CD4-positive, alpha-beta T cell (primary cell): Measurements from ENCODE around the gene SAT1. TPM values are rescaled to one million over a fixed set of nuclear protein-coding genes. Genes with fewer than 3 reads are reported as not detected.

ENCODE experiments used
- ATAC-seq: fragments of 200-7000 bp; cut with Tn5 transposase; one replicate; pipeline ENCODE4 v1.10.0; 2022; ENCODE audit warnings: mild to moderate bottlenecking; ENCODE audit not compliant: poor library complexity
- CTCF ChIA-PET: fragments of 350-600 bp; sonication (Branson Sonifier 250); formaldehyde crosslinking; loops from one replicate; lab custom pipeline; 2021; ENCODE audit warnings: antibody characterized with exemption, inconsistent platforms; lab: Charles Lee
- POLR2A ChIA-PET: fragments of 350-600 bp; sonication (Branson Sonifier 250); formaldehyde crosslinking; loops from one replicate; lab custom pipeline; 2021; ENCODE audit warnings: antibody characterized with exemption, inconsistent platforms; lab: Charles Lee
- DNase-seq, 14 experiments: peaks; one replicate each; pipeline ENCODE4 v3.0.0-alpha.2; 2013 to 2020; ENCODE audit warnings: mixed read lengths in 2 of 14
- H3K27ac ChIP-seq, 2 donors: one replicate each; pipeline versions ENCODE4 v1.5.1 to v1.7.0; 2013; ENCODE audit warnings: low read length in 2 of 2, low read depth in 1 of 2, mild to moderate bottlenecking in 1 of 2
- H3K27me3 ChIP-seq, 2 experiments: 1 replicate in 1 of 2; 2 replicates in 1 of 2; pipeline versions ENCODE4 v1.6.1 to v1.7.0; 2013; ENCODE audit warnings: low read length in 2 of 2, control low read depth in 1 of 2, mild to moderate bottlenecking in 1 of 2, moderate library complexity in 1 of 2; ENCODE audit not compliant: insufficient read depth in 2 of 2, control insufficient read depth in 1 of 2
- H3K36me3 ChIP-seq: one replicate; pipeline ENCODE4 v1.6.1; 2013; ENCODE audit warnings: low read length, control low read depth; ENCODE audit not compliant: insufficient read depth
- H3K4me1 ChIP-seq: one replicate; pipeline ENCODE4 v1.6.1; 2013; ENCODE audit warnings: low read length, control low read depth; ENCODE audit not compliant: insufficient read depth
- H3K4me3 ChIP-seq: one replicate; pipeline ENCODE4 v1.5.1; 2013; ENCODE audit warnings: mild to moderate bottlenecking, low read length, moderate library complexity
- H3K9me3 ChIP-seq, 2 experiments: 1 replicate in 1 of 2; 2 replicates in 1 of 2; pipeline versions ENCODE4 v1.6.1 to v1.7.0; 2013; ENCODE audit warnings: low read length in 2 of 2, mild to moderate bottlenecking in 2 of 2, control low read depth in 1 of 2, moderate library complexity in 1 of 2; ENCODE audit not compliant: control insufficient read depth in 1 of 2, insufficient read depth in 1 of 2
- H3K27ac Mint-ChIP-seq: one replicate; pipeline ENCODE4 v1.8.0; 2020; ENCODE audit warnings: mixed read lengths
- H3K27me3 Mint-ChIP-seq: one replicate; pipeline ENCODE4 v1.8.0; 2021; ENCODE audit warnings: mixed read lengths
- H3K36me3 Mint-ChIP-seq: one replicate; pipeline ENCODE4 v1.8.0; 2021; ENCODE audit warnings: low read depth, mixed read lengths
- H3K4me1 Mint-ChIP-seq: one replicate; pipeline ENCODE4 v1.8.0; 2021; ENCODE audit warnings: low read depth, mixed read lengths
- H3K4me3 Mint-ChIP-seq: one replicate; pipeline ENCODE4 v1.8.0; 2020; ENCODE audit warnings: mild to moderate bottlenecking, mixed read lengths
- H3K9me3 Mint-ChIP-seq: one replicate; pipeline ENCODE4 v1.8.0; 2020; ENCODE audit warnings: mixed read lengths
- intact Hi-C, 2 experiments: fragments of 100-400 bp; cut with DNase I in 1 of 2; cut with micrococcal nuclease in 1 of 2; formaldehyde crosslinking; loops; one replicate each; pipeline versions ENCODE4 v1.15.1 to v1.9.0; 2023 to 2025; cut with DNase I, micrococcal nuclease
- total RNA-seq, 174 experiments: library from RNA in 2 of 174; stranded (reverse) in 2 of 174; gene quantifications; one replicate each; pipeline ENCODE4 v1.2.3 and lab custom pipeline; 2021 to 2026
- TF ChIP-seq, protein P1 (sequence below): fragments of 200-600 bp; IDR thresholded peaks from one replicate; pipeline ENCODE4 v1.8.0; 2022; ENCODE audit warnings: antibody characterized with exemption, mild to moderate bottlenecking

SAT1 gene
- total RNA-seq, 2 experiments from 2014 or later = 305 to 312 TPM

DNA sequence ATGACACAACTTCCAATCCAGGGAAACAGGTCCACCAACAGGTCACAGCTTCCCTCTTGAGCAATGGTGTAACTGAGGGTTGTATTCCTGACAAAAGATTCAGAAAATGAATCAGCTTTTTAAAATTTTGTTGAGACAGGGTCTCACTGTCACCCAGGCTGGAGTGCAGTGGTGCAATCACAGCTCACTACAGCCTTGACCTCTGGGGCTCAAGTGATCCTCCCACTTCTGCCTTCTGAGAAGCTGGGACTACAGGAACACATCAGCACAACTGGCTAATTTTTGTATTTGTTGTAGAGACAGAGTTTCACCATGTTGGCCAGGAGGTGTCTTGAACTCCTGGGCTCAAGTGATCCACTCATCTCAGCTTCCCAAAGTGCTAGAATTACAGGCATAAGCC lies 43.7 kb downstream of the SAT1 start:
- DNase-seq (no peak), ATAC-seq (no peak)
- Mint-ChIP-seq H3K9me3 (no peaks in the 10 kb centered on the region), H3K4me1 (no peaks in the 10 kb centered on the region), H3K4me3 (no peak overlapping the region), H3K36me3 (no peaks in the 10 kb centered on the region), H3K27ac (no peak overlapping the region), H3K27me3 (no peaks in the 10 kb centered on the region)
- H3K27ac ChIP-seq = no peak overlapping the region
- no peaks in the 10 kb centered on the region for H3K27me3 ChIP-seq
- CTCF ChIA-PET = no interaction called here
- POLR2A ChIA-PET = no interaction called here
- no peaks in the 10 kb centered on the region for H3K36me3 ChIP-seq
- intact Hi-C loops = no loop called here
- TF ChIP-seq, protein P1, sequence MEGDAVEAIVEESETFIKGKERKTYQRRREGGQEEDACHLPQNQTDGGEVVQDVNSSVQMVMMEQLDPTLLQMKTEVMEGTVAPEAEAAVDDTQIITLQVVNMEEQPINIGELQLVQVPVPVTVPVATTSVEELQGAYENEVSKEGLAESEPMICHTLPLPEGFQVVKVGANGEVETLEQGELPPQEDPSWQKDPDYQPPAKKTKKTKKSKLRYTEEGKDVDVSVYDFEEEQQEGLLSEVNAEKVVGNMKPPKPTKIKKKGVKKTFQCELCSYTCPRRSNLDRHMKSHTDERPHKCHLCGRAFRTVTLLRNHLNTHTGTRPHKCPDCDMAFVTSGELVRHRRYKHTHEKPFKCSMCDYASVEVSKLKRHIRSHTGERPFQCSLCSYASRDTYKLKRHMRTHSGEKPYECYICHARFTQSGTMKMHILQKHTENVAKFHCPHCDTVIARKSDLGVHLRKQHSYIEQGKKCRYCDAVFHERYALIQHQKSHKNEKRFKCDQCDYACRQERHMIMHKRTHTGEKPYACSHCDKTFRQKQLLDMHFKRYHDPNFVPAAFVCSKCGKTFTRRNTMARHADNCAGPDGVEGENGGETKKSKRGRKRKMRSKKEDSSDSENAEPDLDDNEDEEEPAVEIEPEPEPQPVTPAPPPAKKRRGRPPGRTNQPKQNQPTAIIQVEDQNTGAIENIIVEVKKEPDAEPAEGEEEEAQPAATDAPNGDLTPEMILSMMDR = no peak
- H3K9me3 ChIP-seq = no peaks in the 10 kb centered on the region
- no peaks in the 10 kb centered on the region for H3K4me1 ChIP-seq
- H3K4me3 ChIP-seq = no peak overlapping the region

DNA sequence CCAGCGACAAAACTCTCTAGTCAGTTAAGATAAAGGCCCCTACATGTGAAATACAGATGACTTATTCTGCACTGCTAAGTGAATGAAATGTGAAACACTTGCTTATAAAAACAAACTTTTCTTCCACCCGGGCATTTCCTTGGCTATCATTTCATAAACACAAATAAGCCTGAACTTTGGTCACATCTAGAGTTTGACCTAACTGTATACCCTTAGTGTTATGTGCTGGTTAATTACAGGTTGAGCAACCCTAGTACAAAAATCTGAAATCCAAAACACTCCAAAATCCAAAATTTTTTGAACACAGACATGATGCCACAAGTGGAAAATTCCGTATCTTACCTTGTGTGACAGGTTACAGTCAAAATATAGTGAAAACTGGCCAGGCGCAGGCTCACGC lies 45.9 kb downstream of the SAT1 start:
- ATAC-seq (no peak), DNase-seq (no peak)
- Mint-ChIP-seq H3K4me1 (no peaks in the 10 kb centered on the region), H3K27me3 (no peaks in the 10 kb centered on the region), H3K36me3 (no peaks in the 10 kb centered on the region), H3K9me3 (no peaks in the 10 kb centered on the region), H3K27ac (no peak overlapping the region), H3K4me3 (no peak overlapping the region)
- Histone ChIP-seq H3K4me1 (no peaks in the 10 kb centered on the region), H3K36me3 (no peaks in the 10 kb centered on the region), H3K9me3 (no peaks in the 10 kb centered on the region), H3K27me3 (no peaks in the 10 kb centered on the region), H3K27ac (no peak overlapping the region), H3K4me3 (no peak overlapping the region)
- POLR2A ChIA-PET = no interaction called here
- TF ChIP-seq, protein P1 = no peak
- intact Hi-C loops = no loop called here
- CTCF ChIA-PET = no interaction called here

DNA sequence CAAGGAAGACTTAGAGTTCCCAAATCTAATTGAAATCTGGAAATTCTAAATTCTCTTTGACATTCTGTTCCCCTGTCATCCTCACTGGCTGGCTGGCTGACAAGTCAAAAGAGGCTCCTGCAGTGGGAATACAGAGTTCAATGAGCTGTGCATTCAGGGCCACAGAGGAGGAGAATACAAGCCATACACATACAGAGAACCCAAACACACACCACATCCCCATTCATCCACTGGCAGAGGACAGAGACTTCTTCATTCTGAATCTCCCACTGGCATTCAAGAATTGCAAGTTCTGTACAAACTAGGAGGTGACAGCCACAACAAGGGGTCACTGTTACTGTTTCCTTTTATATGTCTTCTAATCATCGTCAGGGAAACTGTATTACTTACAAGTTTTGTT lies 49.7 kb downstream of the SAT1 start:
- intact Hi-C loops = no loop called here
- H3K27ac Mint-ChIP-seq = no peak overlapping the region
- H3K4me1 Mint-ChIP-seq = no peaks in the 10 kb centered on the region
- no peak overlapping the region for H3K4me3 ChIP-seq
- H3K9me3 ChIP-seq = no peaks in the 10 kb centered on the region
- no peaks in the 10 kb centered on the region for H3K36me3 ChIP-seq
- TF ChIP-seq, protein P1 = no peak
- ChIA-PET CTCF (no interaction called here), POLR2A (no interaction called here)
- H3K27me3 ChIP-seq = no peaks in the 10 kb centered on the region
- no peak for ATAC-seq
- DNase-seq = no peak
- no peaks in the 10 kb centered on the region for H3K9me3 Mint-ChIP-seq
- H3K27ac ChIP-seq = no peak overlapping the region
- H3K27me3 Mint-ChIP-seq = no peaks in the 10 kb centered on the region
- no peaks in the 10 kb centered on the region for H3K4me1 ChIP-seq
- H3K4me3 Mint-ChIP-seq = no peak overlapping the region
- H3K36me3 Mint-ChIP-seq = no peaks in the 10 kb centered on the region

Other genes starting within 250 kb of the SAT1 start
- 1 to 10 TPM; 4.4 TPM for gene PRDX4, start 115.7 kb upstream of the SAT1 start, total RNA-seq
- 10 to 100 TPM; 14.8 to 16.2 TPM for gene ACOT9, start 39.9 kb upstream of the SAT1 start, total RNA-seq
- gene APOO, start 124.8 kb downstream of the SAT1 start, total RNA-seq = 1 to 10 TPM; 3.3 to 4.9 TPM
- not detected for gene CXorf58, start 124.8 kb downstream of the SAT1 start, total RNA-seq
- 10 to 100 TPM; 31.9 to 33.7 TPM for gene KLHL15, start 244.0 kb downstream of the SAT1 start, total RNA-seq